ENCODE measurements around the gene FREM3. TPM values are rescaled to one million over a fixed set of nuclear protein-coding genes. Genes with fewer than 3 reads are reported as not detected.

The FREM3 gene
- total RNA-seq, 1 experiment from 2014 or later: not detected

Other genes with a start within 250 kb of the FREM3 start
- 29.3 and 31.6 TPM in 2 replicates for gene SMARCA5, start 187.0 kb downstream of the FREM3 start, total RNA-seq (2014; rRNA removed)
- not detected in 2 replicates for gene GYPE, start 204.9 kb upstream of the FREM3 start, total RNA-seq (2014; rRNA removed)